Activated gamma-delta T cell treated with anti-CD3 and anti-CD28 coated beads, Interleukin-2, amount 50 U/mL, for 16 hours (primary cell): ENCODE measurements around the gene HSPB6.
A peak's percentile ranks its signal among the peaks of the same experiment; 100 is the strongest.
"Not testable (repeated sequence)": the region's sequence is repeated elsewhere in the genome, so short reads cannot be mapped to it uniquely, and the experiment has no call there.

ENCODE experiments used
- DNase-seq: peaks from one replicate; pipeline ENCODE4 v3.0.0-alpha.2; 2020; ENCODE audit warnings: low read depth

Gene HSPB6

DNA sequence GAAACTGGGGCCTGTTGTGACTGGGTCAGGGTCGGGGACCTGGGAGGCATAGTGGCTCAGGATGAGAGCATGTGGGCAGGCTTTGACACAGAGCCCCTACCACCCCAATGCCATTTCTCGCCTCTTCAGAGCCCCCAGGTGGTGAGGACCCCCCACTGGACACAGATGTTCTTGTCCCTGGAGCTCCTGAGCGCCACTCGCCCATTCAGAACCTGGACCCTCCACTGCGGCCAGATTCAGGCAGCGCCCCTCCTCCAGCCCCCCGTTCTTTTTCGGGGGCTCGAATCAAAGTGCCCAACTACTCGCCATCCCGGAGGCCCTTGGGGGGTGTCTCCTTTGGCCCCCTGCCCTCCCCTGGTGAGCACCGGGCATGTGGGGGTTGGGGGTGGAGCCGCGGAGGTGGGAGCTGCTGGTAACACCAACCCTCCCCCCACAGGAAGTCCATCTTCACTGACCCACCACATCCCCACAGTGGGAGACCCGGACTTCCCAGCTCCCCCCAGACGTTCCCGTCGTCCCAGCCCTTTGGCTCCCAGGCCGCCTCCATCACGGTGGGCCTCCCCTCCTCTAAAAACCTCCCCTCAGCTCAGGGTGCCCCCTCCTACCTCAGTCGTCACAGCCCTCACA lies 24.9 kb downstream of the HSPB6 start:
- no peak for DNase-seq

DNA sequence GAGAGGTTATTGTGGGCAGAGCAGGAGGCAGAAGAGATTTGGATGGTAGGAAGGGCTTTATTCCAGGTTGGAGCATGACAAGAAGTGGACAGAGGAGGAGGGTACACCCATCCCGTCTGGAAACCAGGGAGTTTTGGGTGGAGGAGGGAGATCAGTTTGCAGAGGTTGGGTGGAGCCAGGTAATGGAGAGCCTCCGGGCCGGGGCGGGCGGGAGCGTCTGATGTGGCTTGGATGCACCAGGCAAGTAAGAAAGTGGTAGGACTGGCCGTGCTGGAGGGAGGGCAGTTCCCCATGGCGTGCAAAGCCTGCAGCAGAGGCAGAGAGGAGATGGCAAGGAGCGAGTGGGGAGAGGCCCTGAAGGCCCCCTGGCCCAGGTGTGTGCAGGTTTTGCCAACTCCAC lies 25.5 kb downstream of the HSPB6 start:
- DNase-seq, result no peak

DNA sequence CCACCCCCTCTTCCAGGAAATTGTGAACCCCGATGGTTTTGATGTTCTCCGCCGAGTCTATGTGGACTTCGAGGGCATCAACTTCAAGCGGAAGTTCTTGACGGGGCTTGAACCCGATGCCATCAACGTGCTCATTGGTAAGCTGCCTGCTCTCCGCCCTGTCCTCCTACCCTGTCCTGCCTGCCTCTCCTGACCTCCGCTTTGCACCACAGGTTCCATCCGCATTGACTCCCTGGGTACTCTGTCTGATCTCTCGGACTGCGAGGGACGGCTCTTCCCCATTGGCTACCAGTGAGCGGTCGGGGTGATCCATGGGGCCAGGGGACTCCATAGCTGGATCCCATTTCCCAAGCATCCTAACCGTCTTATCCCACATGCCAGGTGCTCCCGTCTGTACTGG lies 26.5 kb downstream of the HSPB6 start:
- DNase-seq, result no peak

DNA sequence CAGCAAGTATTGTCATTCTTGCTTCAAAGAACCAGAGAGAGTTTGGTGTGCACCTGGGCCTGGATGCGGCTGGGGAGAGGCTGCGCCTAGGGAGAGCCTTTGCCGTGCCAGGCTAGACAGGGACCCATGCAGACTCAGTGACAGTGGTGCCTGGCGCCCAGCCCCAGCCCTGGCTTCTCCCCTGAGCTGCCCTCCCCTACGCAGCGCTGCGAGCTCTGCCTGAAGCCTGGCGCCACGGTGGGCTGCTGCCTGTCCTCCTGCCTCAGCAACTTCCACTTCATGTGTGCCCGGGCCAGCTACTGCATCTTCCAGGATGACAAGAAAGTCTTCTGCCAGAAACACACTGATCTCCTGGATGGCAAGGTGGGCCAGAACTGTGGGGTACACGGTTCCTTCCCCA lies 27.1 kb downstream of the HSPB6 start:
- DNase-seq, result no peak

DNA sequence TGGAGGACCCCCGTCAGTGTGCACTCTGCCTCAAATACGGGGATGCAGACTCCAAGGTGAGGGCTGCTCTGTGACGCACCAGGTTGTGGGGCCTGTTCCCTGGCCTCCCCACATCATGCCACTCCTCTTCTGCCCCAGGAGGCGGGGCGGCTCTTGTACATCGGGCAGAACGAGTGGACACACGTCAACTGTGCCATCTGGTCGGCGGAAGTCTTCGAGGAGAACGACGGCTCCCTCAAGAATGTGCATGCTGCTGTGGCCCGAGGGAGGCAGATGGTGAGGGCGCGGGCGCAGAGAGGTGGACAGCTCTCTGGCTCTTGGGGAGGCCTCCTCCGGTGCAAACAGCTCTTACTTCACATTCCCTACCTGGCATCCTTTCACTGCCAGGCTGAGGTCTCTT lies 27.8 kb downstream of the HSPB6 start:
- DNase-seq, result no peak

DNA sequence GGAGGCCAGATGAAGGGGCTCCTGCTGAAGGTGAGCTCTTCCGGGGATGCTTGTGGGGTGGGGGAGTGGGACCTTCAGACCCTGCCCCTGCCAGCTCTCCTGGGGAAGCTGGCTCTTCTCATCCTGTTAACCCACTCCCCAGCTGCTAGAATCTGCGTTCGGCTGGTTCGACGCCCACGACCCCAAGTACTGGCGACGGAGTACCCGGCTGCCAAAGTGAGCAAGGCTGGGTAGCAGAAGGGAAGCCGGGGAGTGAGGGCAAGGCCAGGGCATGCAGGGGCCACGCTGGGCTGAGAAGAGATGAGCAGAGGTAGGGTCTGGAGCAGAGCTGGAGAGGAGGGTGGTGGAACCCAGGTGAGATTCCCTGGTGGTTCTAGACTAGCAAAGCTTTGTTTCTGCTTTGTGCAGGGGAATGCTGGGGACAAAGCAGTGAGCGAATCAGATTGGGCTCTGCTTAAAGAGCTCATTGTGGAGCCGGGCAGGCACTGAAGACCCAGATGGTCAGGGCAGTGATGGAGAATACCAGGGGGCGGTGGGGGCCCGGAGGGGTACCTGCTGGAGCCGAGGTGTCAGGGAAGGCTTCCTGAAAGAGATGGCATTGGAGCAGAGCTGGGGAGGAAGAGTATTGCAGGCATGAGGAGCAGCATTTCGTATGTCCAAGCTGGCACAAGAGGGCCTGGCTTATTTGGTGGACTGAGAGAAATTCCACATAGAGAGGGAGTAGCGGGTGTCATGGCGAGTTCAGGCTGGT lies 28.7 kb downstream of the HSPB6 start:
- no peak for DNase-seq

DNA sequence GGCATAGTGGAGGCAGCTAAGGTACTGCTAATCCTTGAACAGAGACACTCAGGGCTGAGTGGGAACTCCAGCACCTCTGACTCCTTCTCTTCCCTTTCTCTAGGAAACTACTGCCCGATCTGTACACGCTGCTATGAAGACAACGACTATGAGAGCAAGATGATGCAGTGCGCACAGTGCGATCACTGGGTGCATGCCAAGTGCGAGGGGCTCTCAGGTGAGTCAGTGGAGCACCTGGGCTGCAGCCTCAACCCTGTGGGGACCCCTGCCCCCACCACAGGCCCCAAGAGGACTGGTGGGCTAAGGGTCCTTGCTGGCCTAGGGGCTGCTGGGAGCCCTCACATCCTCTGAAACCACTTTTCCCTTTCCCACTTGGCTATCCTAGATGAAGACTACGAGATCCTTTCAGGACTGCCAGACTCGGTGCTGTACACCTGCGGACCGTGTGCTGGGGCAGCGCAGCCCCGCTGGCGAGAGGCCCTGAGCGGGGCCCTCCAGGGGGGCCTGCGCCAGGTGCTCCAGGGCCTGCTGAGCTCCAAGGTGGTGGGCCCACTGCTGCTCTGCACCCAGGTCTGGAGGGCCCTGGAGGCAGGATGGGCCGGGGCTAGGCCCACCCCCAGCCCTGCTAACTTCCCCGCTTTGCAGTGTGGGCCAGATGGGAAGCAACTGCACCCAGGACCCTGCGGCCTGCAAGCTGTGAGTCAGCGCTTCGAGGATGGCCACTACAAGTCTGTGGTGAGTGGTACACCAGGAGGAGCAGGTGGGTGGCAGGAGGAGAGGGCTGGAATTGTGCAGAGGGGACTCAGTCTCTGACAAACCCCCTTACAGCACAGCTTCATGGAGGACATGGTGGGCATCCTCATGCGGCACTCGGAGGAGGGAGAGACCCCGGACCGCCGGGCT lies 29.5 kb downstream of the HSPB6 start:
- DNase-seq, result no peak

DNA sequence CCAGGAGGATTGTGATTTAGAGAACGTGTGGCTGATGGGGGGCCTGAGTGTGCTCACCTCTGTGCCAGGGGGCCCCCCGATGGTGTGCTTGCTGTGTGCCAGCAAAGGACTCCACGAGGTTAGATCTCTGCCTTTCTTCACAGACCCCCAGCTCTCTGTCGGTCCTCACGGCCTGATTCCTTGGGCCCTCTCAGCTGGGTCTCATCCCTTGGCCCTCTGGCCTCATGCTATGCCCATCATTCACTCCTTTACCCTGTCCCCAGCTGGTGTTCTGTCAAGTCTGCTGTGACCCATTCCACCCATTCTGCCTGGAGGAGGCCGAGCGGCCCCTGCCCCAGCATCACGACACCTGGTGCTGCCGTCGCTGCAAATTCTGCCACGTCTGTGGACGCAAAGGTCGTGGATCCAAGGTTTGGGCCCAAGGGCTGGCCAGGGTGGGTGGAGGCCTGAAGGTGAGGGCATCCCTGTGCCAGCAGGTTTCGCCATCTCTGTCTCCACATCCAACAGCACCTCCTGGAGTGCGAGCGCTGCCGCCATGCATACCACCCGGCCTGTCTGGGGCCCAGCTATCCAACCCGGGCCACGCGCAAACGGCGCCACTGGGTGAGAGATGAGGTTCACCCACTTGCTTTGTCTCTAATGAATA lies 31.5 kb downstream of the HSPB6 start:
- no peak for DNase-seq

DNA sequence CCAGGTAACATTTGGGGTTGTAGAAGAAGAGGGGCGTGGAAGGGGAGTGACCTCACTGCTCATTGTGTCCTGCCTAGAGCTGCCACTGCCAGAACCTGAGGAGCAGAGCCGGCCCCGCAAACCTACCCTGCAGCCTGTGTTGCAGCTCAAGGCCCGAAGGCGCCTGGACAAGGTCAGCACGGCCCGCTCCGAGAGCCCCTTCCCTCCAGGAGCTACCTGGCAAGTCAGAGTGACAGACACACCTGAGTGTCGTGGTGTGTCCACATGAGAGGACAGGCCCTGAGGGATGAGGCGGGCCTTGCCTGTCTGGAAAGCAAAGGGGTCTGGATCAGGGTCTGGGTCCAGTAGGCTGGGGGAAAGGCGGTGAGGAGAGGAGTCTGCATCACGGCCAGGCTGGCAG lies 32.3 kb downstream of the HSPB6 start:
- DNase-seq, result no peak

DNA sequence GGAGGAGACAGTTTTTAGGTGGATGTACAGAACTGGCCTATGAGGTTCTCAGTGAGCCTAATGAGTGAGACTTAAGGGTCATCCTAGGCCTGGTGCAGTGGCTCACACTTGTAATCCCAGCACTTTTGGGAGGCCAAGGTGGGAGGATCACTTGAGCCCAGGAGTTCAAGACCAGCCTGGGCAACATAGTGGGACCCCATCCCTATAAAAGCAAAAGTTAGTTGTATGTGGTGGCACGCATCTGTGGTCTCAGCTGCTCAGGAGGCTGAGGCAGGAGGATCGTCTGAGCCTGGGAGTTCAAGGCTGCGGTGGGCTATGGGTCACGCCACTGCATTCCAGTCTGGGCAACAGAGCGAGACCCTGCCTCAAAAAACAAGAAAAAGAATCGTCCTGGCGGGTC lies 32.7 kb downstream of the HSPB6 start:
- DNase-seq, result not testable (repeated sequence)

DNA sequence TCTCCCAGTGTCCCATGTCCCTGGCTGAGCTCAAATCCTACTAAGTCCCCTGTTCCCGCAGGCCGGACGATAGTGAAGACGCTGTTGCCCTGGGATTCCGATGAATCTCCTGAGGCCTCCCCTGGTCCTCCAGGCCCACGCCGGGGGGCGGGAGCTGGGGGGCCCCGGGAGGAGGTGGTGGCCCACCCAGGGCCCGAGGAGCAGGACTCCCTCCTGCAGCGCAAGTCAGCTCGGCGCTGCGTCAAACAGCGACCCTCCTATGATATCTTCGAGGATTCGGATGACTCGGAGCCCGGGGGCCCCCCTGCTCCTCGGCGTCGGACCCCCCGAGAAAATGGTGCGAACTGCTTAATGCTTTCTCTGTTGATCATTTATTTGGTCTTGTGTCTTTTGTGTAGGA lies 33.2 kb downstream of the HSPB6 start:
- no peak for DNase-seq

DNA sequence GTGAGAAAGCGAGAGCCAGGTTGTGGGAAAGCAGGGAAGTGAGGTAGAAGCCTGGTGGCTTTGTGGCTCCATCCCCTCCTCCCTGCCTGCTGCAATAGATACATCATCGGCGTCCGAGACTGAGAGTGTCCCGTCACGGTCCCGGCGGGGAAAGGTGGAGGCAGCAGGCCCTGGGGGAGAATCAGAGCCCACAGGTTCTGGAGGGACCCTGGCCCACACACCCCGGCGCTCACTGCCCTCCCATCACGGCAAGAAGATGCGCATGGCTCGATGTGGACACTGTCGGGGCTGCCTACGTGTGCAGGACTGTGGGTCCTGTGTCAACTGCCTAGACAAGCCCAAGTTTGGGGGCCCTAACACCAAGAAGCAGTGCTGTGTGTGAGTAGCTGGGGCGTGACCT lies 33.9 kb downstream of the HSPB6 start:
- DNase-seq, result no peak

DNA sequence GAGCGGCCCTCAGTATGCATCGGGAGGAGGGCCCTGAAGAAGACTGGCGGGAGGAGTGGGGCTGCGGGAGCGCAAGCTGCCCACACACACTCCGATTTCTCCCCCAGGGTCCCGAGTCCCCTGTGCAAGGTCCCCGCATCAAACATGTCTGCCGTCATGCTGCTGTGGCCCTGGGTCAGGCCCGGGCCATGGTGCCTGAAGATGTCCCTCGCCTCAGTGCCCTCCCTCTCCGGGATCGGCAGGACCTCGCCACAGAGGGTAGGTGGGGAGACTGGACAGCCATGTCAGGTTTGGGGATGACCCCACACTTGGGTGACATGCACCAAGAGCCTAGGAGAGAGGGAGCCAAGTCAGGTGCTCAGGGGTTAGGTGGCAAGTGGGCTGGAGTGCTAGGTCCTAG lies 34.4 kb downstream of the HSPB6 start:
- no peak for DNase-seq

DNA sequence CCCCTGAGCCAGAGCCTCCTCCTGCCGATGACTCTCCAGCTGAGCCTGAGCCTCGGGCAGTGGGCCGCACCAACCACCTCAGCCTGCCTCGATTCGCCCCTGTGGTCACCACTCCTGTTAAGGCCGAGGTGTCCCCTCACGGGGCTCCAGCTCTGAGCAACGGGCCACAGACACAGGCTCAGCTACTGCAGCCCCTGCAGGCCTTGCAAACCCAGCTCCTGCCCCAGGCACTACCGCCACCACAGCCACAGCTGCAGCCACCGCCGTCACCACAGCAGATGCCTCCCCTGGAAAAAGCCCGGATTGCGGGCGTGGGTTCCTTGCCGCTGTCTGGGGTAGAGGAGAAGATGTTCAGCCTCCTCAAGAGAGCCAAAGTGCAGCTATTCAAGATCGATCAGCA lies 35.5 kb downstream of the HSPB6 start:
- DNase-seq, result no peak

DNA sequence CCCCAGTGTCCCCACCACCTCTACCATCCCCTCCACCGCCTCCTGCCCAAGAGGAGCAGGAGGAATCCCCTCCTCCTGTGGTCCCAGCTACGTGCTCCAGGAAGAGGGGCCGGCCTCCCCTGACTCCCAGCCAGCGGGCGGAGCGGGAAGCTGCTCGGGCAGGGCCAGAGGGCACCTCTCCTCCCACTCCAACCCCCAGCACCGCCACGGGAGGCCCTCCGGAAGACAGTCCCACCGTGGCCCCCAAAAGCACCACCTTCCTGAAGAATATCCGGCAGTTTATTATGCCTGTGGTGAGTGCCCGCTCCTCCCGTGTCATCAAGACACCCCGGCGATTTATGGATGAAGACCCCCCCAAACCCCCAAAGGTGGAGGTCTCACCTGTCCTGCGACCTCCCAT lies 36.2 kb downstream of the HSPB6 start:
- no peak for DNase-seq

DNA sequence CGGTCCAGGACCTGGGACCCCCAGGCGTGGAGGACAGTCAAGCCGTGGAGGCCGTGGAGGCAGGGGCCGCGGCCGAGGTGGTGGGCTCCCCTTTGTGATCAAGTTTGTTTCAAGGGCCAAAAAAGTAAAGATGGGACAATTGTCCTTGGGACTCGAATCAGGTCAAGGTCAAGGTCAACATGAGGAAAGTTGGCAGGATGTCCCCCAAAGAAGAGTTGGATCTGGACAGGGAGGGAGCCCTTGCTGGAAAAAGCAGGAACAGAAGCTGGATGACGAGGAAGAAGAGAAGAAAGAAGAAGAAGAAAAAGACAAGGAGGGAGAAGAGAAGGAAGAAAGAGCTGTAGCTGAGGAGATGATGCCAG lies 36.7 kb downstream of the HSPB6 start:
- DNase-seq, result no peak

DNA sequence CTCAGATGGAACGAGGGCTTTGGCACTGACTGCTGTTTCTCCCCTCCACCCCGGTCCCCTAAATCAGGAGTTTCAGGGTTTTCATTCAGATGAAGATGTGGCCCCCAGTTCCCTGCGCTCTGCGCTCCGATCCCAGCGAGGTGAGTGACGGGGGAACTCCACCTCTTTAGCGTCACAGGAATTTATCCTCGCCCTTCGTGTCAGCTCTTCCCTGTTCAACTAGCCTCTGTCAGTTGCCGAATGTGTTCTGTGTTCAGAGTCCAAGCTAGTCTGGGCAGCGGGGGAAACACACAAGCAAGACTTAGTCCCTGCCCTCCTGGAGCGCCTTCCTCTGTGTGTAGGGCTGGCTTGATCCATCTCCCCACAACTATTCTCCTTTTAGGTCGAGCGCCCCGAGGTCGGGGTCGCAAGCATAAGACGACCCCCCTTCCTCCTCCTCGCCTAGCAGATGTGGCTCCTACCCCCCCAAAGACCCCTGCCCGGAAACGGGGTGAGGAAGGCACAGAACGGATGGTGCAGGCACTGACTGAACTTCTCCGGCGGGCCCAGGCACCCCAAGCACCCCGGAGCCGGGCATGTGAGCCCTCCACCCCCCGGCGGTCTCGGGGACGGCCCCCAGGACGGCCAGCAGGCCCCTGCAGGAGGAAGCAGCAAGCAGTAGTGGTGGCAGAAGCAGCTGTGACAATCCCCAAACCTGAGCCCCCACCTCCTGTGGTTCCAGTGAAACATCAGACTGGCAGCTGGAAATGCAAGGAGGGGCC lies 37.2 kb downstream of the HSPB6 start:
- DNase-seq, result no peak

DNA sequence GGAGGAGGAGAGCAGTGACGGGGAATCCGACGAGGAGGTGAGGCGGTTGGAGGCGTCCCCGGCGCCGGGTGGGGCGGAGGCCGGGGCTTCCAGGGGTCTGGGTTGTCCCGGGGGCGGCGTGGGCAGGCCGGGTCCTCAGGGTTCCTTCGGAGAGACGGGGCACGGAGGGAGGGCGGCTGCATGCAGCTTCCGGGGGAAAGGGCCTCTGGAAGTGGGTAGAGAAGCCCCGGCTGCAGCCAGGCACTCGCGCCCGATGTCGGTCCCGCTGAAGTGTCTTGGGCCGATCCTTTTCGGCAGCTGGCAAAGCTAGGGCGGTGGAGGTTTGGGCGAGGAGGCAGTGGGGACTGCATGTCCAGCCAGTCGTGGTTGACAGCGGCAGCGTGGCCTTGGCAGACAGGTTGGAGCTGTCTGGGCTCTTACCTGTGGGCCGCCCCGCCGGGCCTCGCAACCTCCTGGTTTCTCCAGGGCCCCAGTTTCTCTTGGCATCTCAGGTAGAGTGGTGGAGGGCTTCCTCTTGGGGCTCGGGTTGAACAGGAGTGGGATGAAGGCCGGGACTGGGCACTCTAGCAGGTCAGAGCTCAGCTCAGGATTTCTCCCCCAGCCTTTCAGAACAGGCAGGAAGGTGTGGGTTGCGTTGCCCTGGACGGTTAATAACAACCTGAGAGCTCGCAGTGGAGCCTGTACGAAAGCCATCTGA lies 38.3 kb downstream of the HSPB6 start:
- peak; percentile 39 for DNase-seq

DNA sequence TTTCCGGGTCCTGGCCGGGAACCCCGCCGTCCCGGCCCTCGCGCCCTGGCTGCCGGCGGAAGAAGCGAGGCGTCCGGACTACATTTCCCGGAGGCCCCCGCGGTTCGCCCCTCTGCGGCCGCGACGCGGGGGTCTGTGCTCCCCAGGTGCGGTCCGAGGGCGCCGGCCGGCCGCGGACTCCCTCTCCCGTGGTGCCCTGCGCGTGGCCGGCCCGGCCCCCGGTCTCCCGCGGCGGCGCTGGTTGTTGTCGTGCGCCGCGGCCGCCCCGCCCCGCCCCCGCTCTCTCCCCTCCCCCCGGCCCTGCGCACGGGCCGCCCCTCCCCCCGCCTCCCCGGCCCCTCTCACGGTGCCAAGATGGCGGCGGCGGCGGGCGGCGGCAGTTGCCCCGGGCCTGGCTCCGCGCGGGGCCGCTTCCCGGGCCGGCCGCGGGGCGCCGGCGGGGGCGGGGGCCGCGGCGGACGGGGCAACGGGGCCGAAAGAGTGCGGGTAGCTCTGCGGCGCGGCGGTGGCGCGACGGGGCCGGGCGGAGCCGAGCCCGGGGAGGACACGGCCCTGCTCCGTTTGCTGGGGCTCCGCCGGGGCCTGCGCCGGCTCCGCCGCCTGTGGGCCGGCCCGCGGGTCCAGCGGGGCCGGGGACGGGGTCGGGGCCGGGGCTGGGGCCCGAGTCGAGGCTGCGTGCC lies 39.0 kb downstream of the HSPB6 start, which contains the start of gene KMT2B:
KMT2B (plus strand) TSS at position 339 of the 680 bp plus-strand sequence; CDS start at position 355, 16 bp downstream.
- DNase-seq, result no peak
